Endothelial cell of umbilical vein (primary cell): ENCODE results near the gene VWA7. TPM values are rescaled to one million over a fixed set of nuclear protein-coding genes. Genes with fewer than 3 reads are reported as not detected.

ENCODE experiments used
- BruUV-seq: library from RNA; stranded (reverse); fragments of 400-500 nt; replicated peaks from 2 replicates; lab custom pipeline; 2021; lab: Mats Ljungman, UMichigan
- CTCF ChIA-PET: fragments of 300-600, 350-600 bp; sonication (Branson Sonifier 250); formaldehyde crosslinking; loops from one replicate; lab custom pipeline; 2021; ENCODE audit warnings: antibody characterized with exemption, inconsistent platforms; lab: Charles Lee
- POLR2A ChIA-PET: fragments of 300-600, 350-600 bp; sonication (Branson Sonifier 250); formaldehyde crosslinking; loops from one replicate; lab custom pipeline; 2021; ENCODE audit warnings: antibody characterized with exemption, inconsistent platforms; lab: Charles Lee
- DNase-seq: peaks from one replicate; pipeline ENCODE4 v3.0.0-alpha.2; 2011; ENCODE audit warnings: low read depth, low spot score
- FAIRE-seq: peaks from 2 replicates; lab custom pipeline; 2011; peaks lifted over from hg19 to GRCh38; lab: Jason Lieb, UNC
- H2AFZ ChIP-seq: 2 replicates; pipeline ENCODE4 v1.6.0; 2012; ENCODE audit warnings: low read depth, low read length, control low read depth, inconsistent platforms
- H3K27ac ChIP-seq: 2 replicates; pipeline ENCODE4 v1.5.1; 2011; ENCODE audit warnings: low read depth, mild to moderate bottlenecking, control low read depth, low read length, moderate library complexity; ENCODE audit not compliant: insufficient read depth
- H3K27me3 ChIP-seq, 2 experiments: 2 replicates each; pipeline versions ENCODE4 v1.6.0 to v1.6.1; 2011; ENCODE audit warnings: low read length in 2 of 2, mixed read lengths in 1 of 2; ENCODE audit not compliant: control insufficient read depth in 2 of 2, insufficient read depth in 2 of 2
- H3K36me3 ChIP-seq, 2 experiments: 2 replicates in 1 of 2; 3 replicates in 1 of 2; pipeline ENCODE4 v1.5.1; 2011; ENCODE audit warnings: low read length in 2 of 2, mild to moderate bottlenecking in 1 of 2, moderate library complexity in 1 of 2; ENCODE audit not compliant: control insufficient read depth in 2 of 2, insufficient read depth in 2 of 2; ENCODE audit errors: extremely low read depth in 1 of 2
- H3K4me1 ChIP-seq: 3 replicates; pipeline ENCODE4 v1.5.1; 2011; ENCODE audit warnings: mild to moderate bottlenecking, low read length; ENCODE audit not compliant: control insufficient read depth, insufficient read depth; ENCODE audit errors: extremely low read depth
- H3K4me2 ChIP-seq: 2 replicates; pipeline ENCODE4 v1.6.1; 2011; ENCODE audit warnings: low read length, control low read depth, mixed read lengths; ENCODE audit not compliant: insufficient read depth
- H3K4me3 ChIP-seq, 3 experiments: fragments of 200-600 bp in 1 of 3; sonication (generic), shearing (Covaris generic) in 1 of 3; replicated peaks in 1 of 3; 2 replicates each; pipeline ENCODE4 v1.5.1; 2011 to 2016; ENCODE audit warnings: control low read depth in 3 of 3, low read length in 3 of 3, mild to moderate bottlenecking in 2 of 3, inconsistent platforms in 1 of 3, low read depth in 1 of 3, moderate library complexity in 1 of 3; ENCODE audit not compliant: insufficient read depth in 1 of 3
- H3K79me2 ChIP-seq: 2 replicates; pipeline ENCODE4 v1.6.0; 2012; ENCODE audit warnings: low read length, inconsistent platforms; ENCODE audit not compliant: control insufficient read depth, insufficient read depth
- H3K9ac ChIP-seq: replicated peaks from 2 replicates; pipeline ENCODE3; 2011; ENCODE audit warnings: low read length, control low read depth; ENCODE audit not compliant: insufficient read depth; ENCODE audit errors: extremely low read depth
- H3K9me1 ChIP-seq: replicated peaks from 3 replicates; pipeline ENCODE4 v1.6.0; 2011; ENCODE audit warnings: mild to moderate bottlenecking, low read length; ENCODE audit not compliant: control insufficient read depth, insufficient read depth; ENCODE audit errors: extremely low read depth
- H3K9me3 ChIP-seq: replicated peaks from 2 replicates; pipeline ENCODE4 v1.5.1; 2012; ENCODE audit warnings: low read length, inconsistent platforms; ENCODE audit not compliant: control insufficient read depth, insufficient read depth
- H4K20me1 ChIP-seq: replicated peaks from 2 replicates; pipeline ENCODE3; 2011; ENCODE audit warnings: mild to moderate bottlenecking, low read length; ENCODE audit not compliant: control insufficient read depth, insufficient read depth; ENCODE audit errors: extremely low read depth
- EZH2 ChIP-seq: IDR thresholded peaks from 2 replicates; pipeline ENCODE4 v1.6.1; 2012; ENCODE audit warnings: borderline replicate concordance, low read depth, mild to moderate bottlenecking, moderate library complexity, low read length, inconsistent platforms; ENCODE audit not compliant: severe bottlenecking
- FOS ChIP-seq: IDR thresholded peaks from 2 replicates; pipeline ENCODE4 v1.6.1; 2011; ENCODE audit warnings: mild to moderate bottlenecking, low read length, moderate library complexity, borderline replicate concordance; ENCODE audit not compliant: insufficient read depth
- GATA2 ChIP-seq: IDR thresholded peaks from 2 replicates; pipeline ENCODE4 v1.7.0; 2011; ENCODE audit warnings: low read depth, mild to moderate bottlenecking, moderate library complexity, mixed read lengths, low read length; ENCODE audit not compliant: insufficient read length, insufficient read depth
- JUN ChIP-seq: IDR thresholded peaks from 2 replicates; pipeline ENCODE4 v1.6.1; 2011; ENCODE audit warnings: borderline replicate concordance, low read depth; ENCODE audit not compliant: insufficient read length, insufficient read depth
- MAX ChIP-seq: IDR thresholded peaks from 2 replicates; pipeline ENCODE4 v1.6.1; 2011; ENCODE audit not compliant: insufficient read depth, insufficient read length
- MYC ChIP-seq: IDR thresholded peaks from one replicate; pipeline ENCODE4 v1.6.1; 2011; ENCODE audit warnings: mild to moderate bottlenecking, low read depth, low read length
- POLR2A ChIP-seq: IDR thresholded peaks from 2 replicates; pipeline ENCODE4 v1.6.1; 2012; ENCODE audit warnings: low read depth, mild to moderate bottlenecking, control low read depth, low read length
- POLR2AphosphoS5 ChIP-seq: IDR thresholded peaks from 2 replicates; pipeline ENCODE4 v1.6.1; 2012; ENCODE audit warnings: low read depth, mild to moderate bottlenecking, control low read depth, low read length, moderate library complexity; ENCODE audit not compliant: insufficient read depth
- dilution Hi-C: fragments of 300-500 bp; cut with MboI; formaldehyde crosslinking; loops from one replicate; pipeline ENCODE4 v1.15.0; 2019; ENCODE audit warnings: low sequenced_read_pairs; ENCODE audit not compliant: extremely low pct_ligation_motif_present
- intact Hi-C: fragments of 100-400 bp; cut with micrococcal nuclease; formaldehyde crosslinking; loops from one replicate; pipeline ENCODE4 v1.10.0; 2022
- polyA plus RNA-seq, 4 experiments: library from polyadenylated mRNA; depleted of rRNA in 3 of 4; stranded (reverse) in 3 of 4; unstranded in 1 of 4; fragments of >200 nt; gene quantifications; 2 replicates each; pipeline versions ENCODE4 v1.2.1 to v1.2.3, GENCODE V29; 2011 to 2012; ENCODE audit warnings: missing spikeins in 1 of 4
- total RNA-seq: library from RNA; stranded (reverse); gene quantifications from 2 replicates; pipeline ENCODE4 v1.2.3, GENCODE V29; 2021
- TF ChIP-seq, protein P1 (sequence below), 2 donors: IDR thresholded peaks; 1 replicate in 1 of 2; 2 replicates in 1 of 2; pipeline ENCODE4 v1.5.1; 2011; ENCODE audit warnings: low read length in 2 of 2, mild to moderate bottlenecking in 2 of 2, moderate library complexity in 2 of 2, control low read depth in 1 of 2, inconsistent platforms in 1 of 2, low read depth in 1 of 2; ENCODE audit not compliant: insufficient read depth in 1 of 2; ENCODE audit errors: extremely low read depth in 1 of 2

The VWA7 gene
- total and polyA plus RNA-seq, 2 donors (not counting 3 experiments of a cell fraction or from before 2014, with no cell fraction given) = 0.11 to 0.51 TPM

DNA sequence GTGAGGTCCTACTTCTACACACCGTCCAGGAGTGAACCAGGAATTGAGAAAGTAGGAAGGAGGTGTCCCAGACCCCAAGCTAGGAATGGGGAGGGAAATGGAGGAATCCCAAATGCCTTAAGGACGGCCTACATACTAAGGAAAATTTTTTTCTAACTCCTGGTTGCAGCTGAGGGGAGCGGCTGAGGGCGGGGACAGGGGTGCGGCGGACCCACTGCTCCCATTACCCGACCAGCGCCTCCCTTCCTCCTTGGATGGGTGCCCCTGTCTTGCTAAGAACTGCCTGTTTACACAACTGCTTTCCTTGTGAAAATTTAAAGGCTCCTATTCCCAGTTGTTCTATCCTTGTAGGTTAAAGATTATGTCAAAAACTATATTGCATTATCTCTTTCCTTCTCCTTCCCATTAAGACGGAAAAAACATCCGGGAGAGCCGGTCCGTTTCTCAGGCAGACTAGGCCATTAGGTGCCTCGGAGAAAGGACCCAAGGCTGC lies 49.7 kb upstream of the VWA7 start:
- no peaks in the 10 kb centered on the region for H3K27me3 ChIP-seq
- CTCF ChIA-PET = interaction anchor here (0.8 to 2.3 kb wide), 12 partner anchors 13 to 174 kb away, joined by 3 to 10 read pairs (median 6); partner anchors contain the start of genes BAG6, DDAH2, LSM2 and LY6G5C
- H3K9ac ChIP-seq = peak overlapping the region; percentile 71
- peak overlapping the region; percentile 67 for H3K4me2 ChIP-seq
- H3K27ac ChIP-seq = peak overlapping the region; percentile 56
- H3K9me1 ChIP-seq = no peaks in the 10 kb centered on the region
- no peaks in the 10 kb centered on the region for H3K36me3 ChIP-seq
- POLR2A ChIA-PET = interaction anchor here (0.5 to 2.3 kb wide), 34 partner anchors 9 to 1229 kb away, joined by 3 to 43 read pairs (median 4); partner anchors contain the start of genes ABHD16A, C6orf47, CLIC1 and DDAH2
- TF ChIP-seq, protein P1, sequence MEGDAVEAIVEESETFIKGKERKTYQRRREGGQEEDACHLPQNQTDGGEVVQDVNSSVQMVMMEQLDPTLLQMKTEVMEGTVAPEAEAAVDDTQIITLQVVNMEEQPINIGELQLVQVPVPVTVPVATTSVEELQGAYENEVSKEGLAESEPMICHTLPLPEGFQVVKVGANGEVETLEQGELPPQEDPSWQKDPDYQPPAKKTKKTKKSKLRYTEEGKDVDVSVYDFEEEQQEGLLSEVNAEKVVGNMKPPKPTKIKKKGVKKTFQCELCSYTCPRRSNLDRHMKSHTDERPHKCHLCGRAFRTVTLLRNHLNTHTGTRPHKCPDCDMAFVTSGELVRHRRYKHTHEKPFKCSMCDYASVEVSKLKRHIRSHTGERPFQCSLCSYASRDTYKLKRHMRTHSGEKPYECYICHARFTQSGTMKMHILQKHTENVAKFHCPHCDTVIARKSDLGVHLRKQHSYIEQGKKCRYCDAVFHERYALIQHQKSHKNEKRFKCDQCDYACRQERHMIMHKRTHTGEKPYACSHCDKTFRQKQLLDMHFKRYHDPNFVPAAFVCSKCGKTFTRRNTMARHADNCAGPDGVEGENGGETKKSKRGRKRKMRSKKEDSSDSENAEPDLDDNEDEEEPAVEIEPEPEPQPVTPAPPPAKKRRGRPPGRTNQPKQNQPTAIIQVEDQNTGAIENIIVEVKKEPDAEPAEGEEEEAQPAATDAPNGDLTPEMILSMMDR (IDR thresholded peaks at IDR 0.05; ENCODE audit: extremely low read depth in 1 of 2, insufficient read depth in 1 of 2, low read depth in 1 of 2, low read length in 2 of 2) = no peak
- peak; percentile 39 for TF ChIP-seq POLR2AphosphoS5
- TSS peak; percentile 86 for BruUV-seq
- H3K4me3 ChIP-seq = peak overlapping the region in 2 of 3 experiments; percentile 27 to 45
- FAIRE-seq = peak; percentile 12
- peaks cover 21% of the 10 kb centered on the region for H3K79me2 ChIP-seq
- H2AFZ ChIP-seq = peak overlapping the region; percentile 37
- peaks cover 19% of the 10 kb centered on the region for H3K4me1 ChIP-seq
- intact Hi-C loops = loop anchor here (1.0 to 2.0 kb wide), 8 partner anchors 32 to 280 kb away; partner anchors contain the start of genes ABHD16A, ATP6V1G2, BAG6 and NEU1
- DNase-seq = no peak
- no peaks in the 10 kb centered on the region for H3K9me3 ChIP-seq
- no peaks in the 10 kb centered on the region for H4K20me1 ChIP-seq
- dilution Hi-C loops = no loop called here

DNA sequence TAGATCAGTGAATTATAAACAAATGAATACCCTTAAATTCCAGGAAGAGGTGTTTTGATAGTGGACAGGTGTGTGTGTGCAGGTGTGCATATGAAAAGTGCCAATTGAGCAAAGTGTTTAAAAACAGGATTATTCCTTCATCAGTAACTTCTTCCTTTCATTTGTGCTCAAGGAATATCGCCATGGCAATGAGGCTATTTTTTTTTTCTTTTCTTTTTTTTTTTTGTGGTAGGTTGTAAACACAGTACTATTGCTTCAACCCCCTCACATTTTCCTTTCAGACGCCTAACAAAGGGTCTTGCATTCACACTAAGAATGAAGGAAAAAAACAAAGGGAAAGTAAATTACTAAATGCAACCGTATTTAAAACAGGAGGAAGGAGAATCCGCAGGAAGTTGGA lies 48.4 kb upstream of the VWA7 start:
- Histone ChIP-seq H3K27ac (no peak overlapping the region), H3K79me2 (peaks cover 11% of the 10 kb centered on the region), H4K20me1 (no peaks in the 10 kb centered on the region), H3K9me3 (no peaks in the 10 kb centered on the region), H3K4me1 (peaks cover 18% of the 10 kb centered on the region), H3K4me2 (no peak overlapping the region), H2AFZ (no peak overlapping the region), H3K9ac (no peak overlapping the region), H3K4me3 (no peak overlapping the region), H3K36me3 (no peaks in the 10 kb centered on the region), H3K9me1 (no peaks in the 10 kb centered on the region), H3K27me3 (no peaks in the 10 kb centered on the region)
- intact Hi-C loops (no loop called here), dilution Hi-C loops (no loop called here)
- BruUV-seq = no TSS peak
- TF ChIP-seq JUN (no peak), EZH2 (no peak), MYC (no peak), POLR2AphosphoS5 (no peak), FOS (no peak), GATA2 (no peak), POLR2A (no peak), MAX (no peak)
- TF ChIP-seq, protein P1 (IDR thresholded peaks at IDR 0.05; ENCODE audit: extremely low read depth in 1 of 2, insufficient read depth in 1 of 2, low read depth in 1 of 2, low read length in 2 of 2) = no peak
- ChIA-PET CTCF (interaction anchor here (1.1 kb wide), 1 partner anchor 19 kb away, joined by 3 read pairs; the partner anchor contains the start of gene LSM2), POLR2A (no interaction called here)
- FAIRE-seq = no peak
- no peak for DNase-seq
